ENCODE results near the gene VAV3.

- no peak for TF ChIP-seq ZFX (IDR thresholded peaks at IDR 0.05; ENCODE audit: borderline replicate concordance)
- TF ChIP-seq, protein P1, sequence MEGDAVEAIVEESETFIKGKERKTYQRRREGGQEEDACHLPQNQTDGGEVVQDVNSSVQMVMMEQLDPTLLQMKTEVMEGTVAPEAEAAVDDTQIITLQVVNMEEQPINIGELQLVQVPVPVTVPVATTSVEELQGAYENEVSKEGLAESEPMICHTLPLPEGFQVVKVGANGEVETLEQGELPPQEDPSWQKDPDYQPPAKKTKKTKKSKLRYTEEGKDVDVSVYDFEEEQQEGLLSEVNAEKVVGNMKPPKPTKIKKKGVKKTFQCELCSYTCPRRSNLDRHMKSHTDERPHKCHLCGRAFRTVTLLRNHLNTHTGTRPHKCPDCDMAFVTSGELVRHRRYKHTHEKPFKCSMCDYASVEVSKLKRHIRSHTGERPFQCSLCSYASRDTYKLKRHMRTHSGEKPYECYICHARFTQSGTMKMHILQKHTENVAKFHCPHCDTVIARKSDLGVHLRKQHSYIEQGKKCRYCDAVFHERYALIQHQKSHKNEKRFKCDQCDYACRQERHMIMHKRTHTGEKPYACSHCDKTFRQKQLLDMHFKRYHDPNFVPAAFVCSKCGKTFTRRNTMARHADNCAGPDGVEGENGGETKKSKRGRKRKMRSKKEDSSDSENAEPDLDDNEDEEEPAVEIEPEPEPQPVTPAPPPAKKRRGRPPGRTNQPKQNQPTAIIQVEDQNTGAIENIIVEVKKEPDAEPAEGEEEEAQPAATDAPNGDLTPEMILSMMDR (IDR thresholded peaks at IDR 0.05): no peak
Observed at GRCh38 chr1:107653005-107653404, 312.0 kb downstream of the VAV3 start.

Data from 22Rv1 (cell line).